HG03039 (cell line): ENCODE measurements around the gene BBS4.
A peak's percentile ranks its signal among the peaks of the same experiment; 100 is the strongest.

Experiments
- ATAC-seq: cut with Tn5 transposase; IDR thresholded peaks from one replicate; pipeline ENCODE4 v1.9.1; 2021; ENCODE audit warnings: mild to moderate bottlenecking, moderate library complexity; ENCODE audit not compliant: unreplicated experiment

The BBS4 gene

GRCh38 chr15:72758182-72758581 is 72.2 kb downstream of the BBS4 start:
- ATAC-seq: no peak

GRCh38 chr15:72760590-72761260 is 74.7 kb downstream of the BBS4 start:
- ATAC-seq: no peak

- ATAC-seq: no peak
Observed at GRCh38 chr15:72764656-72765055, 78.6 kb downstream of the BBS4 start.

- no peak for ATAC-seq
Observed at GRCh38 chr15:72766025-72766424, 80.0 kb downstream of the BBS4 start.

- no peak for ATAC-seq
Observed at GRCh38 chr15:72766780-72767179, 80.8 kb downstream of the BBS4 start.

- ATAC-seq: no peak
Observed at GRCh38 chr15:72770673-72771328, 84.8 kb downstream of the BBS4 start.

GRCh38 chr15:72771329-72771725 is 85.3 kb downstream of the BBS4 start:
- ATAC-seq: no peak

- ATAC-seq: no peak
Observed at GRCh38 chr15:72774696-72775383, 88.8 kb downstream of the BBS4 start.

- ATAC-seq: no peak
Observed at GRCh38 chr15:72778796-72779195, 92.8 kb downstream of the BBS4 start.

GRCh38 chr15:72781631-72782030 is 95.6 kb downstream of the BBS4 start:
- ATAC-seq: no peak

- ATAC-seq: no peak
Observed at GRCh38 chr15:72782274-72783003, 96.4 kb downstream of the BBS4 start.

- ATAC-seq: peak; percentile 36
Observed at GRCh38 chr15:72783004-72783639, 97.1 kb downstream of the BBS4 start.

- ATAC-seq: peak; percentile 69
Observed at GRCh38 chr15:72783640-72784455, 97.8 kb downstream of the BBS4 start, which contains the start of gene ADPGK. ADPGK (minus strand) TSS chr15:72783758; CDS start chr15:72783691, 67 bp downstream.

GRCh38 chr15:72784456-72784876 is 98.5 kb downstream of the BBS4 start:
- ATAC-seq: no peak

- ATAC-seq: no peak
Observed at GRCh38 chr15:72785432-72785831, 99.4 kb downstream of the BBS4 start.

- no peak for ATAC-seq
Observed at GRCh38 chr15:72785841-72786240, 99.8 kb downstream of the BBS4 start.

GRCh38 chr15:72786242-72786641 is 100.2 kb downstream of the BBS4 start:
- no peak for ATAC-seq

- ATAC-seq: no peak
Observed at GRCh38 chr15:72786676-72787345, 100.8 kb downstream of the BBS4 start.

GRCh38 chr15:72787526-72787925 is 101.5 kb downstream of the BBS4 start:
- ATAC-seq: no peak
